Measurements from ENCODE around the gene SUMF2.
A peak's percentile ranks its signal among the peaks of the same experiment; 100 is the strongest.

GRCh38 chr7:56074371-56074791 lies 10.3 kb downstream of the SUMF2 start:
- no peak for TF ChIP-seq POLR2A (IDR thresholded peaks at IDR 0.05)
- TF ChIP-seq CTCF (IDR thresholded peaks at IDR 0.05): peak; percentile 86 to 94 (median 88)
- no peak for TF ChIP-seq EP300 (IDR thresholded peaks at IDR 0.05)
- TF ChIP-seq POLR2AphosphoS5 (IDR thresholded peaks at IDR 0.05): peak; percentile 57

Data from gastroesophageal sphincter (tissue), 3 donors.